OCI-LY1 (cell line): Measurements from ENCODE around the gene ATR.
"Not testable (repeated sequence)": the region's sequence is repeated elsewhere in the genome, so short reads cannot be mapped to it uniquely, and the experiment has no call there.

Experiments
- CTCF ChIP-seq: fragments of 200-600 bp; sonication (generic), shearing (Covaris generic); IDR thresholded peaks from 2 replicates; pipeline ENCODE4 v1.5.1; 2017; ENCODE audit warnings: mild to moderate bottlenecking, antibody characterized with exemption, low read length, moderate library complexity, mixed read lengths
- EZH2 ChIP-seq: fragments of 200-600 bp; sonication (generic), shearing (Covaris generic); IDR thresholded peaks from 2 replicates; pipeline ENCODE4 v1.8.0; 2017; ENCODE audit warnings: borderline replicate concordance, mixed run types, mild to moderate bottlenecking, antibody characterized with exemption, low read length, moderate library complexity, mixed read lengths

GRCh38 chr3:142603386-142603705, 24.8 kb upstream of the ATR start:
- TF ChIP-seq CTCF, EZH2: not testable (repeated sequence)
